Measurements from ENCODE around the gene SLC7A11.

DNA sequence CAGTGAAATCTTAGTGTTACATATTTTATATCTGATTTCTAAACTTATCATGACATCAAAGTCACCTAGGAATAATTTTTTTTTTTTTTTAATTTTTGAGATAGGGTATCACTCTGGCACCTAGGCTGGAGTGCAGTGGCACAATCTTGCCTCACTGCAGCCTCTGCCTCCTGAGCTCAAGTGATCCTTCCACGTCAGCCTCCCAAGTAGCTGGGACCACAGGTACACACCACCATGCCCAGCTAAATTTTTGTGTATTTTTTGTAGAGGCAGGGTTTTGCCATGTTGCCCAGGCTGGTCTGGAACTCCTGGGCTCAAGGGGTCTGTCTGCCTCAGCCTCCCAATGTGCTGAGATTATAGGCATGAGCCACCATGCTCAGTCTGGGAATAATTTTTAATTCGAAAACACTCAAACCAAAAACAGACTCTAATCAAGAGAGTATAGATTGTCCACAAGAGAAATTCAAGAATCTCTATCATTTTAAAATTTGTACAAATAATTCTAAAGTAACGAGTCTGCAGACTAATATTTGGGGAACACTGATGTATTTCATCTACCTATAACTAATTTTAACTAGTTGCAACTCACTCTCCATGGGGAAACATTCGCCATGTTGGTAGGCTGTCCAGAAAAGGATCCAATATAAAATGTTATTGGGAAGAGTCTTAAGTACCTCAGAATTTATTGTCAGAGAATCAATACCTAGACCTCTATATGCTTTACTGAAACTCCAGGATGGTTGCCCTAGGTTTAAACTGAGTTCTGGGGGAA is 3.4 kb downstream of the SLC7A11 start:
- TF ChIP-seq, protein P1, sequence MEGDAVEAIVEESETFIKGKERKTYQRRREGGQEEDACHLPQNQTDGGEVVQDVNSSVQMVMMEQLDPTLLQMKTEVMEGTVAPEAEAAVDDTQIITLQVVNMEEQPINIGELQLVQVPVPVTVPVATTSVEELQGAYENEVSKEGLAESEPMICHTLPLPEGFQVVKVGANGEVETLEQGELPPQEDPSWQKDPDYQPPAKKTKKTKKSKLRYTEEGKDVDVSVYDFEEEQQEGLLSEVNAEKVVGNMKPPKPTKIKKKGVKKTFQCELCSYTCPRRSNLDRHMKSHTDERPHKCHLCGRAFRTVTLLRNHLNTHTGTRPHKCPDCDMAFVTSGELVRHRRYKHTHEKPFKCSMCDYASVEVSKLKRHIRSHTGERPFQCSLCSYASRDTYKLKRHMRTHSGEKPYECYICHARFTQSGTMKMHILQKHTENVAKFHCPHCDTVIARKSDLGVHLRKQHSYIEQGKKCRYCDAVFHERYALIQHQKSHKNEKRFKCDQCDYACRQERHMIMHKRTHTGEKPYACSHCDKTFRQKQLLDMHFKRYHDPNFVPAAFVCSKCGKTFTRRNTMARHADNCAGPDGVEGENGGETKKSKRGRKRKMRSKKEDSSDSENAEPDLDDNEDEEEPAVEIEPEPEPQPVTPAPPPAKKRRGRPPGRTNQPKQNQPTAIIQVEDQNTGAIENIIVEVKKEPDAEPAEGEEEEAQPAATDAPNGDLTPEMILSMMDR (IDR thresholded peaks at IDR 0.05): no peak
- no peak for TF ChIP-seq POLR2A (IDR thresholded peaks at IDR 0.05)
